COLO668 (cell line): ENCODE measurements around the gene RALGPS1.

Experiments
- DNase-seq: peaks from one replicate; lab custom pipeline; 2025; ENCODE audit not compliant: unreplicated experiment; lab: John Stamatoyannopoulos, UW

RALGPS1 gene

GRCh38 chr9:126955811-126956210 is 41.2 kb downstream of the RALGPS1 start:
- DNase-seq: no peak

- no peak for DNase-seq
These were observed 42.5 kb downstream of the RALGPS1 start for GRCh38 chr9:126956917-126957686.

- DNase-seq: no peak
These were observed 43.1 kb downstream of the RALGPS1 start for GRCh38 chr9:126957687-126958053.

GRCh38 chr9:126959336-126959735 is 44.8 kb downstream of the RALGPS1 start:
- DNase-seq: no peak

- no peak for DNase-seq
These were observed 45.3 kb downstream of the RALGPS1 start for GRCh38 chr9:126959917-126960316.

- no peak for DNase-seq
These were observed 47.8 kb downstream of the RALGPS1 start for GRCh38 chr9:126962336-126962735.

- no peak for DNase-seq
These were observed 50.5 kb downstream of the RALGPS1 start for GRCh38 chr9:126965077-126965476.

- peak; percentile 32 for DNase-seq
These were observed 51.2 kb downstream of the RALGPS1 start for GRCh38 chr9:126965541-126966428.

GRCh38 chr9:126971261-126971660 is 56.7 kb downstream of the RALGPS1 start:
- no peak for DNase-seq

- DNase-seq: no peak
These were observed 59.3 kb downstream of the RALGPS1 start for GRCh38 chr9:126973651-126974529.

- no peak for DNase-seq
These were observed 60.0 kb downstream of the RALGPS1 start for GRCh38 chr9:126974594-126974993.

GRCh38 chr9:126975327-126976220 is 61.0 kb downstream of the RALGPS1 start:
- no peak for DNase-seq

- DNase-seq: no peak
These were observed 64.9 kb downstream of the RALGPS1 start for GRCh38 chr9:126979461-126979860.

GRCh38 chr9:126980231-126980630 is 65.6 kb downstream of the RALGPS1 start:
- DNase-seq: no peak

GRCh38 chr9:126981218-126981617 is 66.6 kb downstream of the RALGPS1 start:
- no peak for DNase-seq

- DNase-seq: no peak
These were observed 67.8 kb downstream of the RALGPS1 start for GRCh38 chr9:126982215-126983002.

- DNase-seq: no peak
These were observed 69.2 kb downstream of the RALGPS1 start for GRCh38 chr9:126983767-126984166.

GRCh38 chr9:126984969-126985368 is 70.4 kb downstream of the RALGPS1 start:
- no peak for DNase-seq

- peak; percentile 85 for DNase-seq
These were observed 71.4 kb downstream of the RALGPS1 start for GRCh38 chr9:126985870-126986498.
